Fibroblast of the conjunctiva (primary cell): ENCODE data around the gene ANKRD34C.
"Not testable (repeated sequence)": the region's sequence is repeated elsewhere in the genome, so short reads cannot be mapped to it uniquely, and the experiment has no call there.

ENCODE experiments used
- DNase-seq: peaks from one replicate; pipeline ENCODE4 v3.0.0-alpha.2; 2010; ENCODE audit warnings: low read depth

Gene ANKRD34C

DNA sequence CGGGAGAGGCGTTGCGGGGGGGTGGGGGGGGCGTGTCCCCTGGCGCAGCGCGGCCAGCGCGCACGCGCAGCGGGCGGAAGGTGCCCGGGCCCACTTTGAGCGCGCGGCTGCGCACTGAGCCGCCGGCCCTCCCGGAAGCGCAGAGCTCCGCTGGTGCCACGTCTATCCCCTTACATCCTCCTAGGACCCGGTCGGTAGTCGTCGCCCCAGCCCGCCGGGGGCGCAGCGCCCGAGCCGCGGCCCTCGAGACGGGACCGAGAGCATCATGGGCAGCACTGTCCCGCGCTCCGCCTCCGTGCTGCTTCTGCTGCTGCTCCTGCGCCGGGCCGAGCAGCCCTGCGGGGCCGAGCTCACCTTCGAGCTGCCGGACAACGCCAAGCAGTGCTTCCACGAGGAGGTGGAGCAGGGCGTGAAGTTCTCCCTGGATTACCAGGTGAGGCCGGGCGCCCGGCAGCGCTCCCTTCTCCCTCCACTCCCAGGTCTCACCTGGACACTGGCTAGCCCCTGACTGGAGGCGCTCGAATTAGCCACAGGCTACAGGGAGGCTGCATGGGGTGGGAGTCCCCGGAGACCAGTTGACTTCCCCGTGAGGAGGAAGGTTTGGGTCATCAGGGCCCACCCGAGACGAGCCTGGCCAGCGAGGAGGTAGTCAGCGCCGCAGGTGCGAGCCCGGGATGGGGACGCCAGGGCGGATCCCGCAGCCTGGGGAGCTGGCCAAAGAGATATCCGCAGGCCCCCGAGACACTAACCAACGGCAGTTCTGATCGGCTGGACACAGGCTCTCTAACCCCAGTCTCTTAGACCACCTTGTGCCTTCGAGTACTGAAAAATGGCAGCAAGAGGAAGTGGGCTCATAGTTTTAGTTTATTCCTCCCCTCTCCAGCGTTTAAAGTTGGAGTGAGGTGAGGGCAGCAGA is 28.7 kb downstream of the ANKRD34C start, which contains the start of gene TMED3:
TSS of gene TMED3 (plus strand) at position 128 of the 916 bp plus-strand sequence. CDS start at position 266, 138 bp downstream.
- DNase-seq = peak; percentile 64

DNA sequence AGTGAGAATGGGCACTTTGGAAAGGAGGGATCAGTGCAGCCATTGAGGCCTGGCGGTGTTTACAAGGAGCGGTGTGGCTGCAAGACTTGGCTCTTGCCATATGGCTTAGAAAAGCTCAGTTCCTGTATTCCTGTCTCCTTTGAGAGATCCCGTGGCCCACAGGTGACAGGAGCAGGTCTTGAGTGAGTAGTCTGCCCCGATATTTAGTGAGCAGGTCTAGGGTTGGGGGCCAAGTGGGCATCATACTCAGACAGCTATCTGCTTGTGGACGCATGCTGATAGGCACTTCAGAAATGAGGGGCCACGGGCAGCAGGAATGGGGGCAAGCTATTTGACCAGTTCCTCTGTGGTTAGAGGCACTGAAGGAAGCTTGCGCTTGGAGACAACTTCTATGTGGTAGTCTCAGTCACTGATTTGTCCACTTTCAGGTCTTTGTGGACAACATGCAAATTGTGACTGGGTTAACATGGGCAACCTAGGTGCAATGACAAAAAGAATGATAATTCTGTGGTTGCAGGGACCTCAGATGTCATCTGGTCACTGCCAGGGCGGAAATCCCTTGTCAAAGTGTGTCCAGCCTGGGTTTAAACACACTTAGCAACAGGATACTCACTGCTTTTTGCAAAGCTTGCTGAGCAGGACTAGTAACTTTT is 29.5 kb downstream of the ANKRD34C start:
- DNase-seq = no peak

DNA sequence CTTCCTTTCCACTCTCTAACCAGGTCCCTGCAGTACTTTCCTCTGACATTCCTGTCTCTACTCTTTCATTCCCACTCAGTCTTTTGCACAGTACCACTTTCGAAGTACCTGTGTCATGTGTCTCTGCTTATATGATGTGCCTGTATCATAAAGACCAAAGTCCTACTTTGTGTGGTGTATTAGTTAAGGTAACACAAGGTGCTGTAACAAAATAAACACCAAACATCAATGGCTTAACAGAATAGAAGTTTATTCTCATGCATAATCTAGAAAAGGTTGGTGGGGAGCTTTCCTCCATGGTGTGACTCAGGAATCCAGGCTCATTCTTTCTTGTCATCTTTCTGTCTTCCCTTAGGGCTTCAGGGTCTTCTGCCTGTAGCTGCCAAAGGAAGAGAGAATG is 31.7 kb downstream of the ANKRD34C start:
- no peak for DNase-seq

DNA sequence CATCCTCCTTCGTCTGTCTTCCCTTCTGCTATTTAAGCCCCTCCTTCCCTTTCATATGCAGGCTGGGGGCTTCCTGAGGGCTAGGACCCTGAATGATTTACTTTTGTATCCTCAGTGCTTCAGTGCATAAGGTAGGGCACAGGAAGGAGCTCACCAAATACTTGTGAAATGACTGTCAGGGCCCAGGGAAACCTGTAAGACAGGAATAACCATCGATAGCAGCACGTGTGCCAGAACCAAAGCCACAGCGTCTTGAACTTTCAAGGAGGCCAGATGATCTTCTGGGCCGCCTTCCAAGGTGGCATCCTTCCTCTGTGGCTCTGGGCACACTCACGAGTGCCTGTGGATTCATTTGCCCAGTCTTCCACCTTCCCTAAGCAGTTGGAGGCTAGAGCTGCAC is 32.3 kb downstream of the ANKRD34C start:
- DNase-seq = no peak

DNA sequence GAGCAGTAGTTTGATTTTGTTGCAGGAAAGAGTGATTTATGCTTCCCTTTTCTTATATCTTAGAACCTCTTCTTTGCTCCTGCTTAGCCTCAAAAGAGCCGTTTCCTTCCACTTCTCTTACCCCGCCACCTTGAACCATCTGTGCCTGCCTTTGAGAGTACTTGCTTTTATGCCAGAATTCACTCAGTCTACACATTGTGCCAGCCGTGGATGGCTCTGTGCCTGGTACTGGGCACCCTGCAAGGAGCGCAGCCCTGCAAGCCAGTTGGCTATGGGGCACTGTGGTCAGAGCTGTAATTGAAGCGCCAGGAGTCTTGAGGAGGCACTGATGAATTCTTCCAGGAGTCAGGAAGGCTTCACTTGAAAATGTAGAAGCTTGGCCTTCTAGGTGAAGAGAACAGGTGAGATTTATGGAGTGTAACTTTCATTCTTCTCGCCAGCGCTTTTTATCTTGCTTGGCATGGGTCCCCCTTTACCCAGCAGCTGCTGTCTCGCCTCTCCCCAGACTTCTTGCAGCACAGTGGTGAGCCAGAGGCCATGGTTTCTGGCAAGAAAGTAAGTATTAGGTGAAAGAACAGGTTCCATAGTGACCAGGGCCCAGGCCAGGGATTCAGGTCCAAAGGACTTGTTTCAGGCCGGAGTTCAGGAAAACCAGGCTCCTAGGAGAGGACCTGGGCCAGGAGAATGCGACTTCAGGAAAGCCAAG is 33.3 kb downstream of the ANKRD34C start:
- DNase-seq = no peak

DNA sequence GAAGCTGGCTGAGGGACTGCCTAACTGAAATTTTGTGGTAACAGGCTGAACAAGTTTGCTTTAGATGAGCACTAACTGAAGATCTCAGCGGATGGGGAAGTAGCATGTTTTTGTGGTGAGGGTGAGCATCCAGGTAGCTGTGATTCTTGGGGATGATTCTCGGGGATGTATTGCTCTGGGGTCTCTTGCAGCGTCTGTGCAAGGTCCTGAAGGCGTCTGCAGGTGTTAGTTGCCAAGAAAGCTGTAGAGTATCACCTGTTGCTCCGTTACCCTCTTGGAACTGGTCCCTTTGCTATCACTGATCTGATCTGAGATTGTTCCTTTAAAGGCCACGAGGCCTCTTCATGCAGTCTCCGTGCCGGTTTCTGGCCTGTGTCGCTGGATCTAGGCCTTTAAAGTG is 34.3 kb downstream of the ANKRD34C start:
- no peak for DNase-seq

DNA sequence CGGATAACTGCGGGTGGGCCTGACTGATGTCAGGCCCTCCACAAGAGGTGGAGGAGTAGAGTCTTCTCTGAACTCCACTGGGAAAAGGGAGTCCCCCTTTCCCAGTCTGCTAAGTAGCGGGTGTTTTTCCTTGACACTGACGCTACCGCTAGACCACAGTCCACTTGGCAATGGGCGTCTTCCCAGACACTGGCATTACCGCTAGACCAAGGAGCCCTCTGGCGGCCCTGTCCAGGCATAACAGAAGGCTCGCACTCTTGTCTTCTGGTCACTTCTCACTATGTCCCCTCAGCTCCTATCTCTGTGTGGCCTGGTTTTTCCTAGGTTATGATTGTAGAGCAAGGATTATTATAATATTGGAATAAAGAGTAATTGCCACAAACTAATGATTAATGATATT is 37.5 kb downstream of the ANKRD34C start:
- not testable (repeated sequence) for DNase-seq

DNA sequence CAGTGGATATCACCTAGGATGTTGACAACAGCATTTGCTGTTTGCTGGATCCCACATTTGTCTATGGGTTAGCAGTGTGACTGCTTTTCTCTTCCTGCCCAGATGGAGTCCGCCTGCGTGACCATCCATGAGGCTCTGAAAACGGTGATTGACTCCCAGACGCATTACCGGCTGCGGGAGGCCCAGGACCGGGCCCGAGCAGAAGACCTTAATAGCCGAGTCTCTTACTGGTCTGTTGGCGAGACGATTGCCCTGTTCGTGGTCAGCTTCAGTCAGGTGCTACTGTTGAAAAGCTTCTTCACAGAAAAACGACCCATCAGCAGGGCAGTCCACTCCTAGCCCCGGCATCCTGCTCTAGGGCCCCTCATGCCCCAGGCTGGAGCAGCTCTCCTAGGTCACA is 39.4 kb downstream of the ANKRD34C start:
- no peak for DNase-seq

DNA sequence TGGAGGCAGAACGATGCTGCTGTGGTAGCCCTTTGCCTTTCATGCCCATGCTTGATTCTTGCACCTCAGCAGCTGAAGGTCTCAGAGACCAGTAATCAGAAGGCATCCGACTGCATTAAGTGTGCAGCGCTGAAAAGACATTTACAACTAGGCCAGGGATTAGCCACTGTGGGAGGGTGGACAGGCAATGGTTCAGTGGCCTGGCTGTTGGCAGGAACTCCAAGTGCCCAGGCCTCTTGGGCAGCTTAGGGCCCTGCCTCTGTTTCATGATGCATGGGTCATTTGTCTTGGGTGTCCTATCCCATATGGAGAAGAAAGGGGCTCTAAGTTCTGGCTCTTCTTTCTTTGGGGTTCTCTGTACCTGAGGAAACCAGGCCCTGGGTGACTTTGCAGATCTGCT is 39.8 kb downstream of the ANKRD34C start:
- DNase-seq = no peak

DNA sequence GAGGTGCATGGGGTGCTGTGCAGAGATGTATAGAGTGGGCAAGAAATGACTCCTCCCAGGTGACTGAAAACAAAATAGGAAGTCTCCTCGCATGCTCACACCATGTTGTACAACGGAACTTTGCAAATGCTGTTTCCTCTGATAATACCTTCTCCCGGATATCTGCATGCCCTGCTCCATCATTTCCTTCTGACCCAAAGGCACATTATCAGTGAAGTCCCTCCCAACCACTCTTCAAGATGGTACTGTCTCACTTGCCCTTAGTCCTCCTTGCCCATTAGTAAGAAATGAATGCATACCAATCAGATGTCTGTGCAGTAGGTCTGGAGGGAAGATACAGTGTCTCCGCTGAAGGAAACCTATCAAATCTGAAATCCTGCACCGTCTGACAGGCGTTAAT is 40.4 kb downstream of the ANKRD34C start:
- no peak for DNase-seq

DNA sequence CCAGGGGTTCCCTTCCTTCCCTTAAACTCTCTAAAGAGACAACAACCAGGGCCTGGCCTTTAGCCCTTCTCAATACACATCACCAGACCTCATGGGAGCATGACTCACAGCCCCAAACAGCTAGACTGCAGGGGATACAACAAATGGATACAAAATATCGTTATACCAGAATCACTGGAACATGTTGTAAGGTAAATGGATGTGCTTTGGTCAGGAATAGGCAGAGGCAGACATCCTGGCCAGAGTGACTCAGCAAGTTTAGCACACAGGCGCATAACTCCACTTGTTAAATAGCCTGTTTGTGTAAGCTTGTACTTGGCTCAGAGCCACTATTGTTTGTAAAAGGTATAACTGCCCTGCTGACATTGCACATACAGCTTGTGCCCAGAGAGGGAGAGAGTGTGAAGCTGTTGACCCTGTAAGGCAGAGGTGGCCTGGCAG is 46.7 kb downstream of the ANKRD34C start:
- peak; percentile 45 for DNase-seq
